ENCODE data around the gene SEMA4D. TPM values are rescaled to one million over a fixed set of nuclear protein-coding genes. Genes with fewer than 3 reads are reported as not detected.

SEMA4D gene
- total and polyA plus RNA-seq, 12 donors: 3.5 to 57.0 (median 26.7) TPM

- no peak for TF ChIP-seq POLR2A (IDR thresholded peaks at IDR 0.05)
- TF ChIP-seq, protein P1, sequence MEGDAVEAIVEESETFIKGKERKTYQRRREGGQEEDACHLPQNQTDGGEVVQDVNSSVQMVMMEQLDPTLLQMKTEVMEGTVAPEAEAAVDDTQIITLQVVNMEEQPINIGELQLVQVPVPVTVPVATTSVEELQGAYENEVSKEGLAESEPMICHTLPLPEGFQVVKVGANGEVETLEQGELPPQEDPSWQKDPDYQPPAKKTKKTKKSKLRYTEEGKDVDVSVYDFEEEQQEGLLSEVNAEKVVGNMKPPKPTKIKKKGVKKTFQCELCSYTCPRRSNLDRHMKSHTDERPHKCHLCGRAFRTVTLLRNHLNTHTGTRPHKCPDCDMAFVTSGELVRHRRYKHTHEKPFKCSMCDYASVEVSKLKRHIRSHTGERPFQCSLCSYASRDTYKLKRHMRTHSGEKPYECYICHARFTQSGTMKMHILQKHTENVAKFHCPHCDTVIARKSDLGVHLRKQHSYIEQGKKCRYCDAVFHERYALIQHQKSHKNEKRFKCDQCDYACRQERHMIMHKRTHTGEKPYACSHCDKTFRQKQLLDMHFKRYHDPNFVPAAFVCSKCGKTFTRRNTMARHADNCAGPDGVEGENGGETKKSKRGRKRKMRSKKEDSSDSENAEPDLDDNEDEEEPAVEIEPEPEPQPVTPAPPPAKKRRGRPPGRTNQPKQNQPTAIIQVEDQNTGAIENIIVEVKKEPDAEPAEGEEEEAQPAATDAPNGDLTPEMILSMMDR (IDR thresholded peaks at IDR 0.05): no peak
- Histone ChIP-seq H3K27me3 (no peaks in the 10 kb centered on the region), H3K27ac (peak overlapping the region in 1 of 5 donors; percentile 59), H3K9me3 (replicated peaks in 1 of 3) (no peaks in the 10 kb centered on the region), H3K4me1 (replicated peaks in 1 of 2) (peaks cover 14 to 31% of the 10 kb centered on the region in 2 donors), H3K4me3 (no peak overlapping the region), H3K36me3 (replicated peaks in 1 of 2) (no peaks in the 10 kb centered on the region)
- intact Hi-C loops (cut with DNase I): no loop called here
- DNase-seq: no peak
- WGBS, 4 donors: 74 to 92% (median 84%) methylated on average over 3 to 7 of the region's 7 CpGs
Observed at GRCh38 chr9:89498852-89499480, 1.1 kb upstream of the SEMA4D start.

DNA sequence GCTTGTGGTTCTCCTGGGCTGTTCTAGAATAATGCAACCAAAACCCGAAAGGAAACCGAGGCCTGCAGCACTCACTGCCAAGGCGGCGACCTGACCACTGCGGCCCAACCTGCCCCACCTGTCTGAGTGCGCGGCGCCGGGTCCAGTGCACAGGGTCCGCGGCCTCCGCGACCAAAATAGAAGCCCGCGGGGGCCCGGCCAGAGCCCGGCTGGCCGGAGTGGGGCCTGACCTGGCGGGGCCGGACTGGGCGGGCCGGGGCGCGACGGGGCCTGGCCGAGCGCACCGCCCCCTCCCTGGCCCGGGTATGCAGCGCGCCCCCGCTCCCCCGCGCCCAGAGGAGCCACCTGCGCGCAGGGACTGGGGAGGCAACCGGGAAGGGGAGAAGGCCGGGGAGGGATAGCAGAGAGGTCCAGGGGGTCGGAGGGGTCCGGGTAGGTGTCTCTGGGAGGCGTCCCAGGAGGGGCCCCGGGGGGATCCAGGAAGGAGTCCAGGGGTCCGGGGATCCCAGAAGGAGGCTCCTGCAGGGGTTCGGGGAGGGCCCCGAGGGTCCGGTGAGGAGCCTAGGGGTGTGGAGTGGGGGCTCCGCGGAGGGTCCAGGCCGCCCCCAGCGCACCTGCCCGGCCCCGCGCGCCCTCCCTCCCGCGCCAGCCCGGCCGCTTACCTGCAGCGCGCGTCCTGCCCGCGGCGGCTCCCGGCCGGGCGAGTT is 503 bp downstream of the SEMA4D start:
- Histone ChIP-seq H3K36me3 (replicated peaks in 1 of 2) (no peaks in the 10 kb centered on the region), H3K4me1 (replicated peaks in 1 of 2) (peaks cover 14 to 42% of the 10 kb centered on the region in 2 donors), H3K27ac (peak overlapping the region in 3 of 5 donors; percentile 60 to 74 (median 71)), H3K4me3 (peak overlapping the region in 3 of 4 donors; percentile 30 to 90 (median 59)), H3K9me3 (replicated peaks in 1 of 3) (no peaks in the 10 kb centered on the region), H3K27me3 (no peaks in the 10 kb centered on the region)
- TF ChIP-seq POLR2A (IDR thresholded peaks at IDR 0.05): no peak
- TF ChIP-seq, protein P1 (IDR thresholded peaks at IDR 0.05): no peak
- 0 to 3% (median 1%) methylated on average over 6 to 67 of the region's 67 CpGs for WGBS, 4 donors
- DNase-seq: peak in 3 of 7 donors; percentile 29 to 45 (median 34)
- intact Hi-C loops (cut with DNase I): no loop called here

- WGBS, 4 donors: 15 to 30% (median 23%) methylated on average over 14 of the region's 14 CpGs
- peak in 4 of 7 donors; percentile 40 to 69 (median 50) for DNase-seq
- Histone ChIP-seq H3K36me3 (replicated peaks in 1 of 2) (no peaks in the 10 kb centered on the region), H3K27me3 (no peaks in the 10 kb centered on the region), H3K4me1 (replicated peaks in 1 of 2) (peaks cover 14 to 42% of the 10 kb centered on the region in 2 donors), H3K27ac (peak overlapping the region in 3 of 5 donors; percentile 60 to 74 (median 71)), H3K9me3 (replicated peaks in 1 of 3) (no peaks in the 10 kb centered on the region), H3K4me3 (peak overlapping the region in 2 of 4 donors; percentile 59 to 90)
- no peak for TF ChIP-seq POLR2A (IDR thresholded peaks at IDR 0.05)
- TF ChIP-seq, protein P1 (IDR thresholded peaks at IDR 0.05): no peak
- intact Hi-C loops (cut with DNase I): no loop called here
Observed at GRCh38 chr9:89496645-89497256, 1.2 kb downstream of the SEMA4D start.

All from adrenal gland (tissue), 12 donors.